NCI-H146 (cell line): ENCODE results near the gene KCNK3.

Experiments
- DNase-seq: peaks from one replicate; lab custom pipeline; 2025; lab: John Stamatoyannopoulos, UW

KCNK3 gene

GRCh38 chr2:26691881-26692278, 642 bp upstream of the KCNK3 start:
- DNase-seq: peak; percentile 39

GRCh38 chr2:26692897-26693849, 651 bp downstream of the KCNK3 start:
- peak; percentile 75 for DNase-seq

GRCh38 chr2:26694001-26694400, 1.5 kb downstream of the KCNK3 start:
- no peak for DNase-seq

GRCh38 chr2:26696351-26696816, 3.9 kb downstream of the KCNK3 start:
- DNase-seq: no peak

- no peak for DNase-seq
These were observed 4.9 kb downstream of the KCNK3 start for GRCh38 chr2:26697425-26697824.

- DNase-seq: no peak
These were observed 6.8 kb downstream of the KCNK3 start for GRCh38 chr2:26699295-26699694.

- DNase-seq: no peak
These were observed 7.6 kb downstream of the KCNK3 start for GRCh38 chr2:26700078-26700477.

- DNase-seq: no peak
These were observed 9.1 kb downstream of the KCNK3 start for GRCh38 chr2:26701596-26701995.

- no peak for DNase-seq
These were observed 9.5 kb downstream of the KCNK3 start for GRCh38 chr2:26702025-26702424.

- DNase-seq: no peak
These were observed 12.0 kb downstream of the KCNK3 start for GRCh38 chr2:26704441-26704977.

- no peak for DNase-seq
These were observed 12.6 kb downstream of the KCNK3 start for GRCh38 chr2:26705126-26705525.

GRCh38 chr2:26706093-26706492, 13.6 kb downstream of the KCNK3 start:
- no peak for DNase-seq

GRCh38 chr2:26706616-26707473, 14.3 kb downstream of the KCNK3 start:
- DNase-seq: no peak

- DNase-seq: no peak
These were observed 15.2 kb downstream of the KCNK3 start for GRCh38 chr2:26707747-26708146.

GRCh38 chr2:26708457-26708856, 15.9 kb downstream of the KCNK3 start:
- DNase-seq: no peak

- DNase-seq: no peak
These were observed 17.0 kb downstream of the KCNK3 start for GRCh38 chr2:26709323-26710110.

GRCh38 chr2:26710145-26710544, 17.6 kb downstream of the KCNK3 start:
- no peak for DNase-seq

- DNase-seq: no peak
These were observed 18.4 kb downstream of the KCNK3 start for GRCh38 chr2:26710743-26711456.

GRCh38 chr2:26711457-26712161, 19.1 kb downstream of the KCNK3 start:
- DNase-seq: no peak
